ENCODE data around the gene TMSB15C.
A peak's percentile ranks its signal among the peaks of the same experiment; 100 is the strongest.
"Not testable (repeated sequence)": the region's sequence is repeated elsewhere in the genome, so short reads cannot be mapped to it uniquely, and the experiment has no call there.

TMSB15C gene

GRCh38 chrX:104075778-104076445, at the start of gene TMSB15C:
TMSB15C (minus strand) TSS chrX:104076236.
- FAIRE-seq = not testable (repeated sequence)

GRCh38 chrX:104122829-104123228, 46.8 kb upstream of the TMSB15C start:
- FAIRE-seq = no peak

GRCh38 chrX:104118765-104119164, 42.7 kb upstream of the TMSB15C start:
- no peak for FAIRE-seq

- FAIRE-seq = peak; percentile 53
Observed at GRCh38 chrX:104117759-104118158, 41.7 kb upstream of the TMSB15C start.

GRCh38 chrX:104113222-104113965, 37.4 kb upstream of the TMSB15C start:
- FAIRE-seq = no peak

- FAIRE-seq = no peak
Observed at GRCh38 chrX:104112326-104112951, 36.4 kb upstream of the TMSB15C start, which contains the start of gene ZCCHC18. ZCCHC18 (plus strand) TSS chrX:104112523; CDS start chrX:104114112, 1,589 bp downstream.

GRCh38 chrX:104110491-104111240, 34.6 kb upstream of the TMSB15C start:
- FAIRE-seq = not testable (repeated sequence)

GRCh38 chrX:104108955-104109354, 32.9 kb upstream of the TMSB15C start:
- no peak for FAIRE-seq

- peak; percentile 82 for FAIRE-seq
Observed at GRCh38 chrX:104105330-104106262, 29.6 kb upstream of the TMSB15C start.

GRCh38 chrX:104104676-104105075, 28.6 kb upstream of the TMSB15C start:
- FAIRE-seq = no peak

GRCh38 chrX:104098919-104099318, 22.9 kb upstream of the TMSB15C start:
- no peak for FAIRE-seq

- peak; percentile 98 for FAIRE-seq
Observed at GRCh38 chrX:104098151-104098808, 22.2 kb upstream of the TMSB15C start.

- FAIRE-seq = no peak
Observed at GRCh38 chrX:104085919-104086318, 9.9 kb upstream of the TMSB15C start.

- no peak for FAIRE-seq
Observed at GRCh38 chrX:104085477-104085876, 9.4 kb upstream of the TMSB15C start.

GRCh38 chrX:104084534-104085277, 8.7 kb upstream of the TMSB15C start:
- FAIRE-seq = no peak

- FAIRE-seq = no peak
Observed at GRCh38 chrX:104084063-104084462, 8.0 kb upstream of the TMSB15C start.

GRCh38 chrX:104077854-104078253, 1.8 kb upstream of the TMSB15C start:
- not testable (repeated sequence) for FAIRE-seq

GRCh38 chrX:104062636-104063035, 13.4 kb downstream of the TMSB15C start:
- FAIRE-seq = not testable (repeated sequence)

GRCh38 chrX:104054956-104055355, 21.1 kb downstream of the TMSB15C start:
- not testable (repeated sequence) for FAIRE-seq

- FAIRE-seq = no peak
Observed at GRCh38 chrX:104047171-104047570, 28.9 kb downstream of the TMSB15C start.
